Gastrocnemius medialis (tissue), 4 donors: ENCODE data around the gene CFI. TPM values are rescaled to one million over a fixed set of nuclear protein-coding genes. Genes with fewer than 3 reads are reported as not detected.
A peak's percentile ranks its signal among the peaks of the same experiment; 100 is the strongest.

Experiments
- ATAC-seq, 2 donors: fragments of 150-250 bp; one replicate each; pipeline ENCODE4 v1.9.1; 2016
- DNase-seq, 2 donors: peaks; one replicate each; pipeline ENCODE4 v3.0.0-alpha.2; 2019
- H3K27ac ChIP-seq, 4 donors: fragments of 200-600 bp; sonication (generic); 1 replicate in 1 of 4; 2 replicates in 3 of 4; pipeline ENCODE4 v1.5.1; 2016 to 2018; ENCODE audit warnings: mild to moderate bottlenecking in 2 of 4, moderate library complexity in 1 of 4
- H3K27me3 ChIP-seq, 3 donors: fragments of 200-600 bp; sonication (generic) in 2 of 3; 1 replicate in 1 of 3; 2 replicates in 2 of 3; pipeline versions ENCODE4 v1.5.1 to v1.6.0; 2016 to 2019; ENCODE audit warnings: mild to moderate bottlenecking in 1 of 3, moderate library complexity in 1 of 3
- H3K36me3 ChIP-seq, 2 donors: fragments of 200-600 bp; sonication (generic) in 1 of 2; one replicate each; pipeline ENCODE4 v1.5.1; 2017 to 2018
- H3K4me1 ChIP-seq, 2 donors: fragments of 200-600 bp; sonication (generic) in 1 of 2; one replicate each; pipeline ENCODE4 v1.5.1; 2016 to 2017; ENCODE audit warnings: mild to moderate bottlenecking in 2 of 2
- H3K4me3 ChIP-seq, 4 donors: fragments of 200-600 bp; sonication (generic) in 3 of 4; 1 replicate in 1 of 4; 2 replicates in 3 of 4; pipeline ENCODE4 v1.5.1; 2016 to 2019; ENCODE audit warnings: mild to moderate bottlenecking in 2 of 4
- H3K9me3 ChIP-seq, 3 donors: fragments of 200-600 bp; sonication (generic) in 2 of 3; 1 replicate in 1 of 3; 2 replicates in 2 of 3; pipeline ENCODE4 v1.5.1; 2016 to 2019
- CTCF ChIP-seq, 5 experiments: fragments of 450-650 bp in 3 of 5; fragments of 200-600 bp in 2 of 5; sonication (generic) in 2 of 5; IDR thresholded peaks in 4 of 5; conservative IDR thresholded peaks in 1 of 5; 1 replicate in 4 of 5; 2 replicates in 1 of 5; pipeline ENCODE4 v1.5.1; 2016 to 2019; ENCODE audit warnings: antibody characterized with exemption in 5 of 5, mild to moderate bottlenecking in 3 of 5, moderate library complexity in 3 of 5
- POLR2A ChIP-seq, 2 donors: fragments of 450-650 bp; IDR thresholded peaks; one replicate each; pipeline ENCODE4 v1.6.1; 2017; ENCODE audit warnings: antibody characterized with exemption in 2 of 2, mild to moderate bottlenecking in 2 of 2, moderate library complexity in 2 of 2
- in situ Hi-C, 4 donors: fragments of 200-750 bp; cut with MboI; loops; one replicate each; pipeline versions ENCODE4 v1.15.0 to v1.8.0; 2017; ENCODE audit warnings: low sequenced_read_pairs in 4 of 4
- intact Hi-C: fragments of 100-400 bp; cut with DNase I; formaldehyde crosslinking; loops from one replicate; pipeline ENCODE4 v1.15.1; 2023; ENCODE audit warnings: low total_unique reads
- total RNA-seq, 4 donors: library from RNA; depleted of rRNA; stranded (reverse); fragments of >200 nt; gene quantifications; one replicate each; pipeline versions ENCODE4 v1.1.0 to v1.2.3, GENCODE V29; 2016

Gene CFI
- total RNA-seq, 4 donors from 2014 or later = 1.1 to 3.7 (median 3.3) TPM

- Histone ChIP-seq H3K36me3 (peaks cover 0 to 22% of the 10 kb centered on the region in 2 donors), H3K4me1 (peaks cover 14 to 22% of the 10 kb centered on the region in 2 donors), H3K9me3 (no peaks in the 10 kb centered on the region), H3K27me3 (no peaks in the 10 kb centered on the region), H3K27ac (no peak overlapping the region), H3K4me3 (peak overlapping the region in 1 of 4 donors; percentile 89)
- TF ChIP-seq CTCF (IDR thresholded peaks at IDR 0.05 in 4 of 5, conservative IDR thresholded peaks at IDR 0.05 in 1 of 5) (no peak), POLR2A (IDR thresholded peaks at IDR 0.05) (no peak)
- ATAC-seq = no peak
- in situ Hi-C loops = loop anchor here (10.0 to 25.0 kb wide), 4 partner anchors 82 to 392 kb away; partner anchors contain the start of genes CASP6 (in 1 of the 4) and PLA2G12A (in 1 of the 4)
- no peak for DNase-seq
- intact Hi-C loops = loop anchor here (5.0 kb wide), 3 partner anchors 115 to 385 kb away; partner anchors contain the start of genes CASP6 and SEC24B
Measured at GRCh38 chr4:109816894-109817293, 15.1 kb upstream of the CFI start.

GRCh38 chr4:109816082-109816442 lies 14.3 kb upstream of the CFI start:
- H3K4me3 ChIP-seq = peak overlapping the region; percentile 70 to 99 (median 88)
- intact Hi-C loops (loop anchor here (5.0 kb wide), 3 partner anchors 114 to 384 kb away; partner anchors contain the start of genes CASP6 and SEC24B), in situ Hi-C loops (loop anchor here (10.0 to 25.0 kb wide), 4 partner anchors 81 to 391 kb away; partner anchors contain the start of genes CASP6 (in 1 of the 4) and PLA2G12A (in 1 of the 4))
- no peak for DNase-seq
- H3K9me3 ChIP-seq = no peaks in the 10 kb centered on the region
- TF ChIP-seq POLR2A (IDR thresholded peaks at IDR 0.05) = no peak
- TF ChIP-seq CTCF (IDR thresholded peaks at IDR 0.05 in 4 of 5, conservative IDR thresholded peaks at IDR 0.05 in 1 of 5) = no peak
- H3K4me1 ChIP-seq = peaks cover 14 to 22% of the 10 kb centered on the region in 2 donors
- ATAC-seq = no peak
- H3K27me3 ChIP-seq = no peaks in the 10 kb centered on the region
- peaks cover 0 to 22% of the 10 kb centered on the region in 2 donors for H3K36me3 ChIP-seq
- peak overlapping the region; percentile 82 to 90 (median 86) for H3K27ac ChIP-seq

- intact Hi-C loops (loop anchor here (1.0 to 5.0 kb wide), 5 partner anchors 85 to 1195 kb away; partner anchors contain the start of genes CASP6, PLA2G12A, RPL34 and SEC24B), in situ Hi-C loops (loop anchor here (10.0 to 25.0 kb wide), 4 partner anchors 81 to 391 kb away; partner anchors contain the start of genes CASP6 (in 1 of the 4) and PLA2G12A (in 1 of the 4))
- no peaks in the 10 kb centered on the region for H3K27me3 ChIP-seq
- ATAC-seq = peak; percentile 99 to 100
- H3K27ac ChIP-seq = peak within 1 kb of the TSS; percentile 82 to 90 (median 86)
- H3K36me3 ChIP-seq = peaks cover 0 to 22% of the 10 kb centered on the region in 2 donors
- H3K9me3 ChIP-seq = no peaks in the 10 kb centered on the region
- peaks cover 14 to 22% of the 10 kb centered on the region in 2 donors for H3K4me1 ChIP-seq
- DNase-seq = peak; percentile 85 to 86
- peak within 1 kb of the TSS; percentile 70 to 99 (median 88) for H3K4me3 ChIP-seq
- peak in 1 of 2 donors; percentile 18 for TF ChIP-seq POLR2A (IDR thresholded peaks at IDR 0.05)
- TF ChIP-seq CTCF (IDR thresholded peaks at IDR 0.05 in 4 of 5, conservative IDR thresholded peaks at IDR 0.05 in 1 of 5) = peak in 1 of 5 experiments; percentile 9
Measured at GRCh38 chr4:109815151-109816081, 13.6 kb upstream of the CFI start, which contains the start of gene GAR1. Gene GAR1, plus strand, starts transcription at chr4:109815762. Its CDS starts 403 bp downstream, at chr4:109816165.

- Histone ChIP-seq H3K27ac (no peak overlapping the region), H3K9me3 (no peaks in the 10 kb centered on the region), H3K4me1 (peaks cover 8 to 19% of the 10 kb centered on the region in 2 donors), H3K36me3 (no peaks in the 10 kb centered on the region), H3K4me3 (no peak overlapping the region), H3K27me3 (no peaks in the 10 kb centered on the region)
- intact Hi-C loops (no loop called here), in situ Hi-C loops (loop anchor here (10.0 to 25.0 kb wide), 4 partner anchors 77 to 387 kb away; partner anchors contain the start of genes CASP6 (in 1 of the 4) and PLA2G12A (in 1 of the 4))
- TF ChIP-seq CTCF (IDR thresholded peaks at IDR 0.05 in 4 of 5, conservative IDR thresholded peaks at IDR 0.05 in 1 of 5) = no peak
- TF ChIP-seq POLR2A (IDR thresholded peaks at IDR 0.05) = no peak
- no peak for ATAC-seq
- no peak for DNase-seq
Measured at GRCh38 chr4:109811707-109812106, 9.9 kb upstream of the CFI start.
